GM21423 (cell line): ENCODE measurements around the gene DDX59.
"Not testable (repeated sequence)": the region's sequence is repeated elsewhere in the genome, so short reads cannot be mapped to it uniquely, and the experiment has no call there.

ENCODE experiments used
- ATAC-seq: cut with Tn5 transposase; IDR thresholded peaks from one replicate; pipeline ENCODE4 v1.9.1; 2021; ENCODE audit warnings: mild to moderate bottlenecking, moderate library complexity; ENCODE audit not compliant: unreplicated experiment

Gene DDX59

GRCh38 chr1:200630515-200630899, 39.2 kb downstream of the DDX59 start:
- not testable (repeated sequence) for ATAC-seq

GRCh38 chr1:200629876-200630514, 39.7 kb downstream of the DDX59 start:
- no peak for ATAC-seq

GRCh38 chr1:200628223-200628881, 41.4 kb downstream of the DDX59 start:
- ATAC-seq, result peak; percentile 67

- no peak for ATAC-seq
These were observed 42.0 kb downstream of the DDX59 start for GRCh38 chr1:200627575-200628222.

- no peak for ATAC-seq
These were observed 42.7 kb downstream of the DDX59 start for GRCh38 chr1:200626853-200627534.

GRCh38 chr1:200625381-200625824, 44.3 kb downstream of the DDX59 start:
- no peak for ATAC-seq

GRCh38 chr1:200624679-200625335, 44.9 kb downstream of the DDX59 start:
- no peak for ATAC-seq

GRCh38 chr1:200620273-200621131, 49.2 kb downstream of the DDX59 start, which contains the start of gene KIF14:
KIF14 (minus strand) TSS chr1:200620751; CDS start chr1:200618723, 2,028 bp downstream.
- ATAC-seq, result peak; percentile 91

- no peak for ATAC-seq
These were observed 49.8 kb downstream of the DDX59 start for GRCh38 chr1:200619894-200620272.

- ATAC-seq, result no peak
These were observed 58.9 kb downstream of the DDX59 start for GRCh38 chr1:200610846-200611245.

GRCh38 chr1:200602632-200603031, 67.1 kb downstream of the DDX59 start:
- no peak for ATAC-seq
